IMR-90 (cell line): Measurements from ENCODE around the gene SERPINA12.

ENCODE experiments used
- BHLHE40 ChIP-seq: fragments of 150-350 bp; IDR thresholded peaks from 2 replicates; pipeline ENCODE4 v1.6.1; 2016; ENCODE audit warnings: mild to moderate bottlenecking, low read depth, low read length
- CEBPB ChIP-seq: IDR thresholded peaks from 2 replicates; pipeline ENCODE4 v1.6.1; 2012; ENCODE audit warnings: low read depth, low read length, improper control_type of control experiment
- CHD1 ChIP-seq: IDR thresholded peaks from 2 replicates; pipeline ENCODE4 v1.6.1; 2012; ENCODE audit warnings: low read depth, low read length, improper control_type of control experiment
- FOS ChIP-seq: fragments of 150-350 bp; IDR thresholded peaks from 2 replicates; pipeline ENCODE4 v1.6.1; 2016; ENCODE audit warnings: low read depth, low read length
- MAZ ChIP-seq: IDR thresholded peaks from 2 replicates; pipeline ENCODE4 v1.6.1; 2012; ENCODE audit warnings: low read depth, mild to moderate bottlenecking, low read length, improper control_type of control experiment, moderate library complexity, borderline replicate concordance
- MXI1 ChIP-seq: IDR thresholded peaks from 2 replicates; pipeline ENCODE4 v1.6.1; 2012; ENCODE audit warnings: low read depth, mild to moderate bottlenecking, low read length, moderate library complexity, borderline replicate concordance
- POLR2A ChIP-seq: IDR thresholded peaks from 2 replicates; pipeline ENCODE4 v1.6.1; 2012; ENCODE audit warnings: mild to moderate bottlenecking, low read depth, low read length
- RAD21 ChIP-seq: IDR thresholded peaks from 2 replicates; pipeline ENCODE4 v1.6.1; 2012; ENCODE audit warnings: low read length, improper control_type of control experiment
- RCOR1 ChIP-seq: IDR thresholded peaks from 2 replicates; pipeline ENCODE4 v1.6.1; 2012; ENCODE audit warnings: mild to moderate bottlenecking, low read length, improper control_type of control experiment; ENCODE audit not compliant: insufficient replicate concordance
- RFX5 ChIP-seq: IDR thresholded peaks from 2 replicates; pipeline ENCODE4 v1.8.0; 2012; ENCODE audit warnings: low read depth, mild to moderate bottlenecking, low read length, moderate library complexity
- TF ChIP-seq, protein P1 (sequence below): conservative IDR thresholded peaks from 2 replicates; pipeline ENCODE4 v1.5.1; 2012; ENCODE audit warnings: mild to moderate bottlenecking, low read depth, low read length, improper control_type of control experiment
- TF ChIP-seq, protein P2 (sequence below): fragments of 150-350 bp; IDR thresholded peaks from 2 replicates; pipeline ENCODE4 v1.6.1; 2017; ENCODE audit warnings: mild to moderate bottlenecking, antibody characterized with exemption, low read length, low read depth
- TF ChIP-seq, protein P3 (sequence below): fragments of 150-350 bp; IDR thresholded peaks from 2 replicates; pipeline ENCODE4 v1.6.1; 2016; ENCODE audit warnings: low read depth, mild to moderate bottlenecking, low read length, moderate library complexity, borderline replicate concordance

DNA sequence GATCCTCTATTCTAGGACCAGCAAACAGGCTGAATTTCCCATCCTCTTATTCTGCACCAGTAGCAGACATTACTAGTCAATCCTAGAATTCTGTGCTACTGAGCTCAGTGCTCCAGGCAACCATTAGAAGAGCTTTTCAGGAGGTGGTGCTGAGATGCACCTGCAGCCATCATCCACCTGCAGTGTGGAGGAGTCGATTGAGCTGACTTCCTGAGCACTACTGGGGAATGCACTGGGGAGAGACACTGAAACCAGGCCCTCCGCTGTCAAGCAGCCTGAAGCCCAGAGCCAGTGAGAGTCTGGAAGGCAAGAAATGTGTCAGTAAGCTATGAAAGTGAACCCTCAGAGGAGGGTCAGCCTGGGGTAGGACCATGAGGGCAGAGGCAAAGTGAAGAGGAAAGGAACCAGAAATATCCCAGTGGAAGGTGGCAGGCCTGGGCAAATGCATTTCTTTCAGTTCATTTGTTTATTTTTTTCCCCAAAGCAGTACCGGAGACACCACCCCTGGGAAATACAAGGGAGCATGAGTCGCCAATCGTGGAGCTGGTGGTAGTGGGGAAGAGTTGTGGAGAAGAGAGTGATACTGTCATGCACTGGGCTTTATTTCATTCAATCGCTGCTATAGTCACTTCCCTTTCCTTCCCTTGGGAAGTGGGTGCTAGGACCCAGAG, 28.9 kb upstream of the SERPINA12 start:
- TF ChIP-seq, protein P1, sequence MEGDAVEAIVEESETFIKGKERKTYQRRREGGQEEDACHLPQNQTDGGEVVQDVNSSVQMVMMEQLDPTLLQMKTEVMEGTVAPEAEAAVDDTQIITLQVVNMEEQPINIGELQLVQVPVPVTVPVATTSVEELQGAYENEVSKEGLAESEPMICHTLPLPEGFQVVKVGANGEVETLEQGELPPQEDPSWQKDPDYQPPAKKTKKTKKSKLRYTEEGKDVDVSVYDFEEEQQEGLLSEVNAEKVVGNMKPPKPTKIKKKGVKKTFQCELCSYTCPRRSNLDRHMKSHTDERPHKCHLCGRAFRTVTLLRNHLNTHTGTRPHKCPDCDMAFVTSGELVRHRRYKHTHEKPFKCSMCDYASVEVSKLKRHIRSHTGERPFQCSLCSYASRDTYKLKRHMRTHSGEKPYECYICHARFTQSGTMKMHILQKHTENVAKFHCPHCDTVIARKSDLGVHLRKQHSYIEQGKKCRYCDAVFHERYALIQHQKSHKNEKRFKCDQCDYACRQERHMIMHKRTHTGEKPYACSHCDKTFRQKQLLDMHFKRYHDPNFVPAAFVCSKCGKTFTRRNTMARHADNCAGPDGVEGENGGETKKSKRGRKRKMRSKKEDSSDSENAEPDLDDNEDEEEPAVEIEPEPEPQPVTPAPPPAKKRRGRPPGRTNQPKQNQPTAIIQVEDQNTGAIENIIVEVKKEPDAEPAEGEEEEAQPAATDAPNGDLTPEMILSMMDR, result no peak
- TF ChIP-seq CHD1, result no peak
- TF ChIP-seq RCOR1, result no peak
- TF ChIP-seq RFX5, result no peak
- TF ChIP-seq MAZ, result no peak
- TF ChIP-seq, protein P2, sequence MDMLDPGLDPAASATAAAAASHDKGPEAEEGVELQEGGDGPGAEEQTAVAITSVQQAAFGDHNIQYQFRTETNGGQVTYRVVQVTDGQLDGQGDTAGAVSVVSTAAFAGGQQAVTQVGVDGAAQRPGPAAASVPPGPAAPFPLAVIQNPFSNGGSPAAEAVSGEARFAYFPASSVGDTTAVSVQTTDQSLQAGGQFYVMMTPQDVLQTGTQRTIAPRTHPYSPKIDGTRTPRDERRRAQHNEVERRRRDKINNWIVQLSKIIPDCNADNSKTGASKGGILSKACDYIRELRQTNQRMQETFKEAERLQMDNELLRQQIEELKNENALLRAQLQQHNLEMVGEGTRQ, result no peak
- no peak for TF ChIP-seq MXI1
- TF ChIP-seq, protein P3, sequence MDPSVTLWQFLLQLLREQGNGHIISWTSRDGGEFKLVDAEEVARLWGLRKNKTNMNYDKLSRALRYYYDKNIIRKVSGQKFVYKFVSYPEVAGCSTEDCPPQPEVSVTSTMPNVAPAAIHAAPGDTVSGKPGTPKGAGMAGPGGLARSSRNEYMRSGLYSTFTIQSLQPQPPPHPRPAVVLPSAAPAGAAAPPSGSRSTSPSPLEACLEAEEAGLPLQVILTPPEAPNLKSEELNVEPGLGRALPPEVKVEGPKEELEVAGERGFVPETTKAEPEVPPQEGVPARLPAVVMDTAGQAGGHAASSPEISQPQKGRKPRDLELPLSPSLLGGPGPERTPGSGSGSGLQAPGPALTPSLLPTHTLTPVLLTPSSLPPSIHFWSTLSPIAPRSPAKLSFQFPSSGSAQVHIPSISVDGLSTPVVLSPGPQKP, result no peak
- no peak for TF ChIP-seq BHLHE40
- TF ChIP-seq POLR2A, result no peak
- TF ChIP-seq CEBPB, result no peak
- no peak for TF ChIP-seq FOS
- no peak for TF ChIP-seq RAD21
